GM18868 (cell line): ENCODE results near the gene DERA.
"Not testable (repeated sequence)": the region's sequence is repeated elsewhere in the genome, so short reads cannot be mapped to it uniquely, and the experiment has no call there.

ENCODE experiments used
- ATAC-seq: cut with Tn5 transposase; IDR thresholded peaks from one replicate; pipeline ENCODE4 v1.9.1; 2021; ENCODE audit warnings: mild to moderate bottlenecking, moderate library complexity; ENCODE audit not compliant: unreplicated experiment

DERA gene

DNA sequence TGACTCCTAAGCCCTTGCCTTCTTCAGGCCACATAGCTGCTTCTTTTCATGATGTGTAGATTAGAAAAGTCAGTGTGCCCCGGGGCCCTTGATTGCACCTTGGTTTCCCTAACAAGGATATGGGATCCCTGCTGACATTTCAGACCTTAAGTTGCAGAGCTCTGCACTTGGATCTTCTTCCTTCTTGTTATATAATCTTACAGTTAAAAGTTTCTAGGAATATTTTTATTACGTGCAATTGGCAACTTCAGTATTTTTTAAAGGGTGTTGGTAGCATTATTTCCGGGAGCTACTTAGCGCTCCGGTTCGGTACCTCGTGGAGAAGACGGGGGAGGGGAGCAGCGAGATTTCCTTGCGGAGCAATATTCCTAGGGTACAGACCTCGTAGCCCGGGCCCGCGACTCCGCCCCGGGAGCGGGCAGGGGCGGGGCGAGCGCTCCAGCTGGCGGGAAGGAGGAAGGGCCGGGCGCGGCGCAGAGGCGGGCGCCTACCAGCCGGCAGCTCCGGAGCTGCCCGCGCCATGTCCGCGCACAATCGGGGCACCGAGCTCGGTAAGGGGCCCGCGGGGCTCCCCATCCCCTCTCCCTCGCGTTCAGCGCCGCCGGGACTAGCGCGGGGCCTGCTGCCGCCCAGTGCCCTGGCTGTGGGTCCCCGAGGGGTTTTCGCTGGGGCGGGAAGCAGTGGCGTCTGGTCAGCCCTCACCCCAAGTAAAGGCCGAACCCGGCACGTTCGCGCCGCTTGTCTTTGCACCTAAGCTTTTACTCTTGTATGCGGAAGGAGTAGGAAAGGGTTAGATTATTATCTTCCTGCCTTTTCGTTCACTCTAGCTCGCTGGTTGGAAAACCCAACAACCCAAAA lies at the start of gene DERA:
Gene DERA (plus strand): TSS at position 469 of the 858 bp plus-strand sequence. CDS start 52 bp downstream, at position 521.
- ATAC-seq = peak; percentile 94

- ATAC-seq = no peak
Observed at GRCh38 chr12:15861404-15861803, 49.7 kb upstream of the DERA start.

GRCh38 chr12:15862840-15863239 lies 48.3 kb upstream of the DERA start:
- ATAC-seq = no peak

DNA sequence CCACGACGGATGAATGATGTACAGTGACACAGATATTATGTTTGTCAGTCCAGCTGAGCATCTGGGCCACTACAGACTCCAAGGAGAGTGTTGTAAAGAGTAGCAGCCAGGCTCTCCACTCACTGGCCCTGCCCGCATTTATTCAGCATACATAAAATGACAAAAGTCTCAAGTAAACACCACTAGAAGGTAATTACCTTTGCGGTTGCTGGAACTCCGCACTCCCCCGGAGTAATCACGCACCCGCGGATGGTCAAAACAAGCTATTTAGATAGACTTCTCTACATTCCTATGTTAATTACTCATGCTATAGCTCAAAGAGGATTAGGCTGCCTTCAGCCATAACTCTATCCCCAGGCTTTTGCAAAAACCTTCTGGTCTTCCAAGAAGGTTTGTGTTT lies 47.8 kb upstream of the DERA start:
- ATAC-seq = no peak

DNA sequence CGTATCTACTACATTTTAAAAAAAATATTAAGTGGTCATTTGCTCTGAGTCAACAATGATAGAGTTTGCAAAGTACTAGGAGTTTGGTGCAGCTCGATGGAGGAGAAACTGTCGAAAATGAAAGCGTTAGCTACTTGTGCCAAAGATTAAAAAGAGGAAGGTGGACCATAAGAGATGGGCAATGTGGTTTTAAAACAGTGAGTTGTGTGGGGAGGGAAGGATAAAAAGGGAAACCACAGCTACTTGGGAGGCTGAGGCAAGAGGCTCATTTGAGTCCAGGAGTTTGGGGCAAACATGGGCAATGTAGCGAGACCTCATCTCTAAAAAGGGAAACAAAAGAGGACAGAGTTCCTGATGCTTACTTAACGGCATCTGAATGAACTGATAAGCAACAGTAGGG lies 47.1 kb upstream of the DERA start:
- ATAC-seq = peak; percentile 95

GRCh38 chr12:15868186-15868585 lies 42.9 kb upstream of the DERA start:
- ATAC-seq = no peak

DNA sequence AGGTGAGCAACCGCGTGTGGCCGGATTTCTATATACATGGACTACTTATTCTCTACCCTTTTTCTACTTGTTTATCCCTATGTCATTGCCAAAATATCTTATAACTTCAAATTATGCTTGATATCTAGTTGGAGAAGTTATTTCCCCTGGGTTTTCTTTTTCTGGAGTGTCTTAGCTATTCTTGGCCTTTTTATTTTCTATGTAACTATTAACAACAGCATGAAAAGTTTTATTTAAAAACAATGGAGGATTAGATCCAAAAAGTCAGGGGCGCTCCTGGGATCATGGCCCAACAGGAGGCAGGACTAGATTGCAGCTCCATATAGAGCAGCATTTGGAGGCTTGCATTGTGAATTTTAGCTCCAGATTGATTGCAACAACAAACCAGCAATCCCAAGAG lies 37.6 kb upstream of the DERA start:
- ATAC-seq = no peak

DNA sequence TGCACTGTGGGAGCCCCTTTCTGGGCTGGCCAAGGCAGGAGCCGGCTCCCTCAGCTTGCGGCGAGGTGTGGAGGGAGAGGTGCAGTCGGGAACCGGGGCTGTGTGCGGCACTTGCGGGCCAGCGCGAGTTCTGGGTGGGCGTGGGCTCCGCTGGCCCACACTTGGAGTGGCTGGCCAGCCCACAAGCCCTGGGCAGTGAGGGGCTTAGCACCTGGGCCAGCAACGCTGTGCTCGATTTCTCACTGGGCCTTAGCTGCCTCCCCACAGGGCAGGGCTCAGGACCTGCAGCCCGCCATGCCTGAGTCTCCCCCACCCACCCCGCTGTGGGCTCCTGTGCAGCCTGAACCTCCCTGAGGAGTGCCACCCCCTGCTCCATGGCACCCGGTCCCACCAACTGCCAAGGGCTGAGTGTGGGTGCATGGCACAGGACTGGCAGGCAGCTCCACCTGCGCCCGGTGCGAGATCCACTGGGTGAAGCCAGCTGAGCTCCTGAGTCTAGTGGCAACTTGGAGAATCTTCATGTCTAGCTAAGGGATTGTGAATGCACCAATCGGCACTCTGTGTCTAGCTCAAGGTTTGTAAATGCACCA lies 36.5 kb upstream of the DERA start:
- ATAC-seq = not testable (repeated sequence)

GRCh38 chr12:15875863-15876262 lies 35.3 kb upstream of the DERA start:
- ATAC-seq = no peak

- ATAC-seq = no peak
Observed at GRCh38 chr12:15879413-15879812, 31.7 kb upstream of the DERA start.

DNA sequence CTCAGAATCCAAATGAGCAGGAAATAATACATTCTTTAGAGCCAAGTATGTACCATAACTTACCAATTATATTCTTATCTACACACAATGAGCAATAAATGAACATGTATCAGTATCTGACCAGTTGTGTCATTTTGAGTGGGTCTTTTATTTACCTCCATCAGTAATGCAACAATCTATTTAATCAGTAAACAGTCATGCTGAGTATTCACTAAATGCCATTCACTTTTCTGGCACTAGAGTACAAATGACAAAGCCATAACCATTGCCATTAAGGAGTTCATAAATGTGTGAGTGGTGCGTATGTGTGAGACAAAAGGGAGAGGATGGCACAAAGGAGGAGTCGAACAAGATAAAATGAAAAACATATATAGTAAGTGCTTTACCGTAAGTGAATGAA lies 30.4 kb upstream of the DERA start:
- no peak for ATAC-seq

DNA sequence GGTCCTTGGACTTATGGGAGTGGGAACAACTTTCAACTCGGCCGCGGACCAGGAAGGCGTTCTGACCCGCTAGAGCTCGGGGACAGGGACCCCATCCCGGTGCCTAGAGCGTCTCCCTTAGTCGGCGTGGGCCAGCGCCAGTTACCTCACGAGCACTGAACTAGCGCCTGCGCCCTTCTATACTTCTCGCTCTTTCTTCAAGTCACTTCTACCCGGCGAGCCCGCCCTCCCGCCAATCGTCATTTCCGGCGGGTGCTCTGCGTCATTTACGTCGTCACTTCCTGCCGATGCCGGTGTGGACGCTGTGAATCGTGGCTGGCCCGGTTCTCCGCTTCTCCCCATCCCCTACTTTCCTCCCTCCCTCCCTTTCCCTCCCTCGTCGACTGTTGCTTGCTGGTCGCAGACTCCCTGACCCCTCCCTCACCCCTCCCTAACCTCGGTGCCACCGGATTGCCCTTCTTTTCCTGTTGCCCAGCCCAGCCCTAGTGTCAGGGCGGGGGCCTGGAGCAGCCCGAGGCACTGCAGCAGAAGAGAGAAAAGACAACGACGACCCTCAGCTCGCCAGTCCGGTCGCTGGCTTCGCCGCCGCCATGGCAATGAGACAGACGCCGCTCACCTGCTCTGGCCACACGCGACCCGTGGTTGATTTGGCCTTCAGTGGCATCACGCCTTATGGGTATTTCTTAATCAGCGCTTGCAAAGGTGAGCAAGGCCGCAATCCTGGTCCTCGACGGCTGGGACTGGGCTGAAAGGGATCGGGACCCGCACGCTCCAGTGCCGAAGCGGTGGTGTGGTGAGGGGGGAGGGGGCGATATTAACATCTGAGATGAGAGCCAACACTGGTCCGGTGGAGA lies 28.8 kb upstream of the DERA start, which contains the start of gene STRAP:
Gene STRAP (plus strand): TSS at position 270 of the 854 bp plus-strand sequence. CDS start 321 bp downstream, at position 591.
- ATAC-seq = peak; percentile 97

- ATAC-seq = no peak
Observed at GRCh38 chr12:15883536-15883935, 27.6 kb upstream of the DERA start.

- ATAC-seq = no peak
Observed at GRCh38 chr12:15886372-15887042, 24.6 kb upstream of the DERA start.

GRCh38 chr12:15887043-15887817 lies 23.9 kb upstream of the DERA start:
- no peak for ATAC-seq

GRCh38 chr12:15892645-15893259 lies 18.4 kb upstream of the DERA start:
- ATAC-seq = no peak

DNA sequence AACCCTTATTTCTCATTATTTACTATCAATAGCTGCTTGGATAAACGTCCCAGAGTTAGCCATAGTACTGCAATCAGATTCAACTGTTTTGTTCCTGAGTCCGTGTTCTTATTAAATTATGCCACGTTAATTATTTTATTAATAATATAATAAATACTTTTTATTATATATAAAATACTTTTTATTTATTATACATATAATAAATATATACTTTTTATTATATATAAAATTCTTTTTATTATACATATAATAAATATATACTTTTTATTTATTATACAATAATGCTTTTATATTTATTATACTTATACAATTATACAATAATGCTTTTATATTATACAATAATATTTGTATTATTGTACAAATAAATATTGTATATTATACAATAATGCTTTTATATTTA lies 17.9 kb upstream of the DERA start:
- no peak for ATAC-seq

GRCh38 chr12:15896867-15897266 lies 14.3 kb upstream of the DERA start:
- no peak for ATAC-seq

DNA sequence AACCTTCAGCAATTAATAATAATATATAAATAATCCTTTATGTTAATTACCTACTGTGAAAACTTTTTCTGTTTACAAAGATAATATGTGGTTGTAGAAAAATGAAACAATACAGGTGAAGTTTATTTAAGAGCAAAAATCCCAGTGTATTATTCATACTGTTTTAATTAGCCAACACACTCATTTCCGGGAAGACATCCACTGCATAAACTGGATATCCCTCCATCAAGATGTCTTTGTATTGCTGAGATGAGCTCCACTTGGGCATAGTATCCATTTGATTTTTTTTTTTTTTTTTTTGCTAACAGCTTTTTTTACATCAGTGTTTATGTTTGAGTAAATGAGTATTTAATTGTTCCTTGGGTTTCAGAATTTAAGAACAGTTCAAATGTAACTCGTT lies 13.7 kb upstream of the DERA start:
- ATAC-seq = no peak
